Superior temporal gyrus (tissue), 1 donor: ENCODE measurements around the gene FOXP1.
A peak's percentile ranks its signal among the peaks of the same experiment; 100 is the strongest.
"Not testable (repeated sequence)": the region's sequence is repeated elsewhere in the genome, so short reads cannot be mapped to it uniquely, and the experiment has no call there.

Experiments used
- DNase-seq: peaks from one replicate; pipeline ENCODE4 v3.0.0-alpha.2; 2016; ENCODE audit errors: extremely low spot score

FOXP1 gene

GRCh38 chr3:71041371-71041770 lies 542.2 kb downstream of the FOXP1 start:
- DNase-seq, result no peak

- DNase-seq, result no peak
Observed at GRCh38 chr3:71039332-71039731, 544.2 kb downstream of the FOXP1 start.

- no peak for DNase-seq
Observed at GRCh38 chr3:71037775-71038174, 545.8 kb downstream of the FOXP1 start.

- no peak for DNase-seq
Observed at GRCh38 chr3:71035886-71036285, 547.6 kb downstream of the FOXP1 start.

DNA sequence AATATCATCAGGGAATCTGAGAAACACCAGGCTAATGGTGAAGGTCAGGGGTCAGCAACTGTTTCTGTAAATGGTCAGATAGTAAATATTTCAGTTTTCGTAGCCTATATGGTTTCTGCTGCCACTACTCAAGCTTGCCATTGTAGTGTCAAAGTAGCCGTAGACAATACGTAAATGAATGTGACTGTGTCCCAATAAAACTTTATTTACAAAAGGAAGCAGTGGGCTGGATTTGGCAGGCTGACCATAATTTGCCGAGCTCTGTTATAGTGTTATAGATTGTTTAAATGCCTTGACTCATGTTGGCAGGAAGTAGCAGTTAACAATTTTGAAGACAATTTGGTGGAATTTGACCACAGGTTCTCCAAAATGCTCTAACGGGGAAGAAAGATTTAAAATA lies 548.2 kb downstream of the FOXP1 start:
- no peak for DNase-seq

GRCh38 chr3:71033681-71034220 lies 549.8 kb downstream of the FOXP1 start:
- DNase-seq, result no peak

DNA sequence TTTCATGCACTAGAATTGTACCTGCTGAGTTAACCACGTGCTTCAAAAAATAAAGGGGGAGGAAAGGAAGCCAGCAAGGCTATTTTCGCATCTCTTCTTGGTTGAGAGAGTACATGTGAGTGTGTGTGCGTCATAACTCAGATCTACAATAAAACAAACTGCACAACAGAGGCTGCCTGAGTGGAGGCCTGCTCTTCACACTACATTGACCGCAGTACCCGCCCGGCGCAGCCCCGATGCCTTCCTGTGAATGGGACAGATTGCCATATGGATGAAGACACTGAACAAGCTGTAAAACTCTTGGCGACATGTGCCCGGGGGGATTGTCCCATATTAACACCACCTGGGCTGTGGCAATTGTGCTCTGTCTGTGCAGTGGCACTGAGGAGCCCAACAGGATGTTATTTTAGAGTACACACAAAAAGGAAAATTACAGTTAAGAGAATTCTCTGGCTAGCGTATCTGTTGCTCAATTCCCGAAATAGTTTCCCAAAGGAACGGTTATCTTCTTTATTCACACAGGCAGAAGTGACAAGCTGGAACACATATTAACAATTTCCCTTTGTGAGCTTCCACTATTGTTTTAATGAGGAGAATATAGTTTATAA lies 551.5 kb downstream of the FOXP1 start:
- no peak for DNase-seq

DNA sequence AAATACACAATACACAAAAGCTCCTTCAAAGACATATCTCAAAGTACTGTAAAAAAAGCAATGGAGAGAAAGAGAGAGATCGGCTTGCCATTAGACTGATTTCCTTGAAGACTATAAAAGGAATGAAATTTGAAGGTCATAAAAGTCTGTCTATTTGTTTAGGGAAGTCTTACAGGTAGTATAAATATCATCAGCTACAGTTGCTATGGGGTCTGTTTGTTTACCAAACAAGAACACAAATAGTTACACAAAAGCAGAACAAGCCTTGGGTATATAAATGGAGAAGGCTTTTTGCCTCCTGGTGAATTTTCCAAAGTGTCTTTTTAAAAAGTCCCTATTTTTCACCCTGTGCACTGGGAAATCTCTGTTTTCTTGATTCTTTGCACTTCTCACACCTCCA lies 552.3 kb downstream of the FOXP1 start:
- DNase-seq, result no peak

- DNase-seq, result no peak
Observed at GRCh38 chr3:71030748-71031147, 552.8 kb downstream of the FOXP1 start.

DNA sequence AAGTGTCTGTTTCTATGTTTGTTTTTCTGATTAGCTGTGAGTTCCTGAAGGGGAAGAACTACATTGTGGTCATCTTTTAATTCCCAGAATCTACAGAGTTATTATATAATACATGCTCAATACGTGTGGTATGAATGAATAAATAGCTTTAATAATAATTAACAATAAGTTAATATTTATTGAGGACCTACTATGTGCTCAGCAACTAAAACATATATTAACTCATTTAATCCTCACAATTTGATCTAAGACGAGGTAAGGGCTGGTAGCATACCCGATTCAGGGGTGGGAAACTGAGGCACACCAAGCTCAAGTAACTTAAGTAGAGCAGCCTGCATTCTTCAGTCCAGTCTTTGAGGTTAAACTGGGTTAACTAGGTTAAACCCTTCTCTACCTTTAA lies 553.8 kb downstream of the FOXP1 start:
- DNase-seq, result no peak

DNA sequence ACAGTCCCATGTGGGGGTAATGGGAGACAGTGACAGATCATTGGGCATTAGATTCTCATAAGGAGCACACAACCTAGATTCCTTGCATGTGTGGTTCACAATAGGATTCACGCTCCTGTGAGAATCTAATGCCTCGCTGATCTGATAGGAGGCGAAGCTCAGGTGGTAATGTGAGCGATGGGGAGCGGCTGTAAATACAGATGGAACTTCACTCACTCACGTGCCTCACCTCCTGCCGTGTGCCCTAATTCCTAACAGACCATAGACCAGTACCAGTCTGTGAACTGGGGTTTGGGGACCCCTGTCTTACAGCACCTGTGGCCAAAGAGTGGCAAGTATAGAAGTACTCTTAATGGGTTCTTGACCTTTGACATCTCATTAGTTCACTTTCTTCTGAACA lies 554.7 kb downstream of the FOXP1 start:
- DNase-seq, result no peak

DNA sequence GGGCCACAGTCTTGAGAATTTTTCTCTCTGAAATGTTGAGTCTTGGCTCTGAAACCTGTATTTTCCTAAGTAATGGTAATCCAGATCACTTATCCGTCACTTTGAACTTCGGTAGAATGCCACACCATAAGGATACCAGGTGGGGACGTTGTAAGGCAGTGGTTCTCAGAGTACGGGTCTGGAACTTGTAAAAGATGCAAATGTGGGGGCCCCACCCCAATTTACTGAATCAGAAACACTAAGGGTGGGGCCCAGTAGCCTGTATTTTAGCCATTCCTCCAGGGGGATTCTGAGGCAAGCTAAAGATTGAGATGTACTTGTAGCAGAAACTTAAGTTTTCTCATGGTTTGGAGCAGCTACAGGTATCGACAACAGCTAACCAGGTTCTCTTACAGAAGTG lies 555.3 kb downstream of the FOXP1 start:
- no peak for DNase-seq

- DNase-seq, result no peak
Observed at GRCh38 chr3:71026634-71027578, 556.6 kb downstream of the FOXP1 start.

DNA sequence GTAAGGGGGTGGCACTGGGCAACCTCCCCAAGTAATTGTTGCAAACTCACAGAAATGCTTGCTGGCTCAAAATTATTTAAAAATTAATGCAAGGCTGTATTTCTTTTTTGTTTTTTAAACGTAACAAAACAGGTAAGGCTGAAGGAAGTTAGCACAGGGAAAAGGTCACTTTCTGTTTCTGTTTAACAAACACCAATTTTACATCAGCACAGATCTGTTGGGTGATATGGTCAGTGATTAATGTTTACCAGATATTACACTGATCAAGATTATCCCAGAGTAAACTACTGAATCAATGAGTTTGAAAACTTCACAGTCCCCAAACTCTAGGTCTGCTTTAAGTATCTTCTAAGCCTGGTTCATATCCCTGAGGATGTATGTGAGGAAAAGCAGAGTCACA lies 558.0 kb downstream of the FOXP1 start:
- DNase-seq, result no peak

- no peak for DNase-seq
Observed at GRCh38 chr3:71025010-71025409, 558.5 kb downstream of the FOXP1 start.

DNA sequence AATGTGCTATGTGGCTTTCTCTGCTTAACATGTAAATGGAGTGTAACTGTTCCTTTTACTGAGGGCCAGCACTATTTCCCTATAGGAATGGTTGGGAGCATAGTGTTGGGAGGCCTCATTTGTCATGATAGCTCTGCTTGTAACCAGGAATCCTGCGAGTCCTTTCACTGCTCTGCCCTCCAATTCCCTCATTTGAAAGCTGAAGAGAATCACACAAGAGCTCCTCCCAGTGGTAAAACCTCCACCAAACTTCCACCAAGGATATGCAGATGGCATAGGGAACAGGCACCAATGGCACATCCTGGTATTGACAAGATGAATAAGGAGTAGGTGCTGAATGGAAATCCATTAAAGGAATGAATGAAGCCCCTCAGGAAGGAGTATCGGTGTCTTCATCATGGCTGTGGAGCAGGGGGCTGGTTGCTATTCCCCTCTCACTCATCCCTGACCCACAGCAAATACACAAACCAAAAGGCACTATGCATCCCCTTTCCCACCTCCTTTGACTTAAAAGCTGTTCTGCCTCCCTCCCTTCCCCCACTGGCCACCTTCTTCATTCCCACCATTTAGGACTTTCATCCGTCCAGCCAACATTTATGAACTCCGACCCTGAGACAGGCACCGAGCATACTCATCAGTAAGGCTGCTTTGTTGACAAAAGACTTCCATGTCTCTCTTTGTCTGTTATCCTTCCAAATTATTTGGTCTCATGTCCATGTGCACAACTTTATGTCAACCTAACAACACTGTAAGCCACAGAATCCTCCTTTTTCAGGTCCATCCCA lies 560.8 kb downstream of the FOXP1 start:
- DNase-seq, result peak; percentile 87

DNA sequence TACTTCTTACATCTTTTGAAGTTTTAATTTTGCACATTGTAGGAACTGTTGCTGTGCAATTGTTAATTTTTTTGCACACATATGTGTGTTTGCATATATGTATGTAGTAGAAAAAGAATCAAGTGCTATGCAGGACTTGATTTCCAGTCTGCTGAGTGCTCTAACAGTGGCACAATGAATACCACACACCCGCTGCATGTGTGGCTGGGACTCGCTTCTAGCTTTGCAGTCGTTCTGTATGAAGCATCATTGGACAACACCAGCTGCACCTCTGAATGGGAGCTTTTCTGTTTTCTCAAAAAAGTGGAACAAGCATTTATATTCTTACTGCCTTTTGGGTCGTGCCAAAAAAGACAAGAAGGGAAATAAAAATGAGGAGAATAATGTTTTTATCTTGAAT lies 564.7 kb downstream of the FOXP1 start:
- peak; percentile 87 for DNase-seq

- DNase-seq, result no peak
Observed at GRCh38 chr3:71016178-71016845, 567.2 kb downstream of the FOXP1 start.

GRCh38 chr3:71014616-71015015 lies 568.9 kb downstream of the FOXP1 start:
- not testable (repeated sequence) for DNase-seq

- DNase-seq, result no peak
Observed at GRCh38 chr3:71012971-71013370, 570.6 kb downstream of the FOXP1 start.

DNA sequence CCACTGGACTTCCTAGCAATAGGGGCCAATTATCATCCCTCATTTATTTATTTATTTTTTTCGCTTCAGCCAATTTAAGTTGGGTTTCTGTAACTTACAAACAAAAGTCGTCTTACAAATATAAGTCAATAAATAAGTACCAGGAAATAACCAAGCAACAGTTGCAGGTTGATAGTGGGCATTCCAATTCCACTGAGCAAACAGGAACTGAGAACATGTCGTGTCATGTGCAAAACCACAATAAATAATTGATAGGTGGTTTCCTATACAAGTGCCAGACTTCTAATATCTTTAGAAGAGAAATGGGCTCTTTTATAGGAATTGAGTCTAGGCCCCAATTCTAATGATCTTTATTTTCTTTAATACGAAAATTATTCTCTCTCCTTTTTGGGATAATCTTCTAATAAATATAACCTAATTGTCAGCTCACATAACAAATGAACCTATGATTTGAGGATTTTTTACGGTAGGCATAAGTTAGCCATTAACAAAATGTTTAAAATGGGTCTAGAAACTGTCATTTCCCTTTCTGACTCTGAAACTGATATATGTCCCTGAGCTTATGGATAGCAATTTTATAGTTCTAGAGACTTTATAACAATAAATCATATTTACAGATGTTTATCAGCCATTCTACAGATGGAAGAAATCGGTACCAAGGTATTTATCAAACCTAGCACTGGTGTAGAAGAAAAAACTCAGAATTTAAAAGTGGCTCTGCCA lies 571.8 kb downstream of the FOXP1 start:
- DNase-seq, result no peak
